ENCODE measurements around the gene WDFY2.

DNA sequence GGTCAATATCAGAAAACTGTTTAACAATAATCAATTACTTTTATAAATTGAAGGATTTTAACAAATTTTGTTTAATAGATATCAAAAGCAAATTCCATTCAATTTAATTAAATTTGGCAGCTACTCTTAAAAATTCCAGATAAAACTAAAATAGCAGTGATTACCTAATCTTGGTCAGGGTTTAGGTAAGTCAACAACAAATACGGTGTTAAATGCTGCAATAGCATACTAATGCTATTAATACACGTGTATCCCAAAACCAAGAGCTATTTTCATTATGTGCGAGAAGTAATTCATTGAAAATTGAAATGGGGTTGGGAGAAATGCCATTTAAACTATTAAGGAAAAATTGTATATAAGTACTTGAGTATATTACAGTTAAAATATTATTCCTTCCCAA lies 114.1 kb downstream of the WDFY2 start:
- TF ChIP-seq CTCF (IDR thresholded peaks at IDR 0.05; ENCODE audit: low read depth, low read length) (no peak), POLR2A (IDR thresholded peaks at IDR 0.05; ENCODE audit: extremely low read depth, insufficient read length) (no peak)

Data from NB4 (cell line).